GM12891 (cell line): Measurements from ENCODE around the gene SETD1B.

Experiments used
- POLR2A ChIP-seq: IDR thresholded peaks from 2 replicates; pipeline ENCODE4 v1.6.1; 2011; ENCODE audit warnings: low read depth, low read length, control low read depth
- POLR2AphosphoS5 ChIP-seq: IDR thresholded peaks from 2 replicates; pipeline ENCODE4 v1.6.1; 2011; ENCODE audit warnings: low read depth, low read length, control low read depth

DNA sequence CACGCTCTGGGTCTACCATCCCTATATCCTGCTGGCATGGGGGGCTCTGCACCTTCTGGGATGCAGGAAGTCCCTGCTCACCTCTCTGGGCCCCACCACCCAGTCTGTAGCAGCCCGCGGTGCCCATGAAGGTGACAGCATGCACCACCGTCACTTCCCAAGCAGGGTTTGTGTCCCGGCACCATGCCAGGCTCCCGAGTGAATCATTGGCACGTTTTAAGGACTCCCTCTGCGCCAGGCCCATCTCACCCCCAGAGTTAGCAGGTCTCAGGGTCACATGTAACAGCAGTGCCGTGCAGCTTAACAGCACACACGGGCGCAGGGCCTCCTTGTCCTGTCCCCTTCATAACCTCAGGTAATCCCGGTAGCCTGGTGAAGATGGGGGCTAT lies 19.9 kb downstream of the SETD1B start:
- TF ChIP-seq POLR2AphosphoS5 (no peak), POLR2A (no peak)
